ENCODE measurements around the gene GRK3.
"Not testable (repeated sequence)": the region's sequence is repeated elsewhere in the genome, so short reads cannot be mapped to it uniquely, and the experiment has no call there.

Gene GRK3

DNA sequence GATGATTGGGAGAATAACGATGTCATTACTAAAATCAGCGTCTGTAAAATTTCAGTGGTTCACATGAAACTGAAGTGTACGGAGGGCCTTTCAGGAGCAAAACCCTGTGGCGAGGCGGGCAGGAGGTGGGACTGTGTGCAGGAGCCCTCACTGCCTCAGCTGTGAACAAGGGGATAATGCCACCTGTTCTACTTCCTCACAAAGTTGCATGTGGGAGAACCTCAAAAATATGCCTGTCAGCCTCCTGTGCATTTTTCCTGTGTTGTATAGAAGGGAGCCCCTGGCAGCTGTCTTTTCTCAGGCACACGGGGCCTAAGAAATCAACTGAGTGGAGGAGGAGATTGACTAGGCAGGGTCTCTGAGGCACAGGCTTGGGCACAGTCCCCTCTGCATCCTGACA, 134.5 kb downstream of the GRK3 start:
- no peak for DNase-seq (ENCODE audit: low read depth)

DNA sequence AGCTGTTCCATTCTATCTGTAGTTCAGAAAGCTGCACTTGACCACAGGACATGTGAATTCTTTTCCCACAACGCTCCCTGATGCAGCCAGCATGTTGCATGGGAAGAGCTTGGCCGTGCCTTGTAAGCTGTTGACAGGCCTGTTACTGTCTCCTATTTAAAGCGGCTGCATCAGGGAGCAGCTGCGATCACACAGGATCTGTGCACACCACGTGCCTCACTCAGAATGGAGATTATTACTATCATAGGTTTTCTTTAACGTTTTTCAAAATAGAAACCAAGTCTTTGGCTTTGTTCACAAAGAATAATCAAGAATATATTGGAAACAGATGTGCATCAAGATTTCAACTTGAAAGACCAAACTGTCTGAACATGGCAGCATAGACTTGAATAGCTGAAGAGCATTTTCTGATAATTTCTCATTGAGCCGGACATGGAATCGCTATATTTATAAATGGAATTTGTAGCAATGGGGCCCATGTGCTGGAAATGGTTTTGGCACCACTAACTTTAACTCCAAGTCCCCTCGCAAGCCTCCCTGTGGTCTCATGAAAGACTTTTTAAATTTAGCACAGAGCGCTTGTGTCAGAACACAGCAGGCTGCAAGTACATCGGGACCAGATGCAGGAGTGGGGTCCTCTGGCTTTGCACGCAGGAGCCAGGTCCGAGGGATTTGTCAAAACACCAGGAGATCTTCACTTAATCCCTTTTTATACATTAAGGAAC, 136.7 kb downstream of the GRK3 start:
- DNase-seq (ENCODE audit: low read depth) = no peak

DNA sequence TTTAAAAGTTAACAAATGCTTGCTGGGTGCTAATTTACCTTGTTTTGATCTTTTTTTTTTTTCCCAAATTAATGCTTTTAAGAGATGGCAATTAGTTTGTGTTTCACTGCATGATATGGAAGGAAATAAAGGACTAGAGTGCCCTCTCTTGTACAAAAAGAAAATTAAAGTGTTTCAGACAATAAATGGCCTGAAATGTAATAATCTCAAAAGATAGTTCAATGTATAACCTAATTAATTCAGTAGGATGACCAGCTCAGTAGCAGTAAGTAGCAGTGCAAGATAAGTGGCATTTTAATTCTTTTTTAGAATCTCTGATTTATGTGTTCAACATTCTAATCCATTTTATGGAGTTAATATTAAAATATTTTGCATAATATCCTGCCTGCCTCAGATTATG, 137.6 kb downstream of the GRK3 start:
- no peak for DNase-seq (ENCODE audit: low read depth)

DNA sequence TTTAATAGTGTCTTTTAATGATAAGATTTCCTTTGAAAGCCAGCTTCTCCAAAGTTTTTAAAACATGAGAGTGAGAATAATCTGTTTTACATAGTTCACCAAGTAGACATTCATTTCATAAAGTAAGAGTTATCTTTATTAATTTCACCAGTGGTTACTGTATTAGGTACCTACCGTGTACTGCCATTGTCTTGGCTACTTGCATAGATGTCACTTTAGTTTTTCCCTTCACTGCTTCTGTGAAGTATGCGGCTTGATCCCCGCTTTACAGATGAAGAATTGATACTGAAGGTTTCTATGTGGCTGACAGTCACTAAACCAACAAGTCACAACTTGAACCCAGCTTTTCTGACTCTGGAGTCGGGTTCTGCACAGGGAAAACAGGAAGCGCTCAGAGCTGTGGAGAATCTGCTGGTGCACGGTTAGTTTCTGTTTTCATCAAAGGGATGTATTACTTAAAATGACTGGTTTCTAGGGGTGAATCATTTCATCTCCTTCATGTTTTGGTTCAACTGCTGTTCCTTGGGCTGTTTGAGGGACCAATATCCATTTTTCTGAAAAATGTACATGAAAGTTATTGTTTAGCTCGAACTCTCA, 138.2 kb downstream of the GRK3 start:
- no peak for DNase-seq (ENCODE audit: low read depth)

- no peak for DNase-seq (ENCODE audit: low read depth)
Measured at GRCh38 chr22:25704701-25705100, 140.2 kb downstream of the GRK3 start.

DNA sequence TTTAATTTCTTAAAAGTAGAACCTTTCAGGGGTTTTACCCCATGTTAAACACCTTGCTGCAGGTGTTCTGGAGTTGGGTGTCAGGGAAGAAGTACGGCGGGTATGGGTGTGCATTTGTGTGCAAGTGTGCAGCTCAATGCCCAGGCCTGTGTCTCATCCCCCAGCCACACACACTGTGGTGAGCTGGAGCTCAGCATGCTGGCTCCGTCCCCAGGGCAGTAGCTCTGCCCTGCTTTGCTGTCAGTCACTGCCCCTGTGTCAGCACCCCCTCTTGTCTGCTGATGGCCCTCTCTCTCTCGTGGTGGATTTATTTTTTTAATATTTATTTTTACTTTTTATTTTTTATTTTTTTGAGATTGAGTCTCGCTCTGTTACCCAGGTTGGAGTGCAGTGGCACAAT, 141.7 kb downstream of the GRK3 start:
- DNase-seq (ENCODE audit: low read depth) = no peak

DNA sequence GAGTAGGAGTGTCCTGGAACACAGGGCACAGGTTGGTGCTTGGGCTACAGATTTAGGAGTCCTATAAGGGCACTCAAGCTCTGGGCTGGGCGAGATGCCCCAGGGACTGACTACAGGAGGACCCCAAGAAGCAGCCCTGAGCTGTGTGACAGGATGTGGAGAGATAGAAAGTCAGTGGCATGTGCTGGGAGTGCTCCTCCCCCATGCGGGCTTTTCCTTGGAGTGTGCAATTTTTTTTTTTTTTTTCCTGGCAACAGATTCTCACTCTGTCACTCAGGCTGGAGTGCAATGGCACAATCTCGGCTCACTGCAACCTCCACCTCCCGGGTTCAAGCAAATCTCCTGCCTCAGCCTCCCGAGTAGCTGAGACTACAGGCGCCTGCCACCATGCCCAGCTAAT, 144.0 kb downstream of the GRK3 start:
- not testable (repeated sequence) for DNase-seq (ENCODE audit: low read depth)

DNA sequence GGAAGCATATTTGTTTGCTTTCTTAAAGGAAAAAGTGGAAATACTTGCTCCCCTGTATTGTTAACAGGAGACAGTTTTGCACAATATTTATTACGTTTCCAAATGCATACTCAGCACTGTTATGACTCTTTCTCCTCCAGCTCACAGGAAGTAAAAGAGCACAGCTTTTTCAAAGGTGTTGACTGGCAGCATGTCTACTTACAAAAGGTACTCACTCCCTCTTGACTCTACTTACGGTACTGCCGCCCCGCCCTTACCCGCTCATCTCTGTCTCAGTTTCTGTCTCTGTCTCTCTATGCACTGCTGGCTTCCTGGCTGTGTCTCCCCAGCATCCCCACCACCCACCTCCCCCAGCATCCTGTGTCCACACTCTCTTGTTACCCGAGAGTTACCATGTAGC, 145.3 kb downstream of the GRK3 start:
- no peak for DNase-seq (ENCODE audit: low read depth)

DNA sequence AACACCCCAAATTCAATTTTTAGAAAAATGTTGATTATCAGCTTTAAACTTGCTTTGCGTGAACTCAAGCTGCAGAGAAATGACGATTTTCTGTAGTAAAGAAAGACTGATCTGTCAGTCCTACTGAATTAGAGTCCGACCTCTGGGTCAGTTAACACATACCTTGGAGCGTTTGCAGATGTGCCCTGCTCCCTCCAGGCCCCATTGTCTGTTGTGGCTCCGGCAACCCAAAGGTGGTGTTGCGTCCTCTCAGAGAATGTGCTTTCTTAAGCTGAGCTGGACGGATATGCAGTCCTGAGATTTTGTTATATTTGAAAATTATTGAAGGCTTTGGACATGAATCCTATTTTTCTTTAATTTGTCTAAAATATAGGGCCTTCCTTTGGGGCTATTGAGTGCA, 146.0 kb downstream of the GRK3 start:
- DNase-seq (ENCODE audit: low read depth) = no peak

GRCh38 chr22:25711491-25711890, 147.0 kb downstream of the GRK3 start:
- DNase-seq (ENCODE audit: low read depth) = no peak

DNA sequence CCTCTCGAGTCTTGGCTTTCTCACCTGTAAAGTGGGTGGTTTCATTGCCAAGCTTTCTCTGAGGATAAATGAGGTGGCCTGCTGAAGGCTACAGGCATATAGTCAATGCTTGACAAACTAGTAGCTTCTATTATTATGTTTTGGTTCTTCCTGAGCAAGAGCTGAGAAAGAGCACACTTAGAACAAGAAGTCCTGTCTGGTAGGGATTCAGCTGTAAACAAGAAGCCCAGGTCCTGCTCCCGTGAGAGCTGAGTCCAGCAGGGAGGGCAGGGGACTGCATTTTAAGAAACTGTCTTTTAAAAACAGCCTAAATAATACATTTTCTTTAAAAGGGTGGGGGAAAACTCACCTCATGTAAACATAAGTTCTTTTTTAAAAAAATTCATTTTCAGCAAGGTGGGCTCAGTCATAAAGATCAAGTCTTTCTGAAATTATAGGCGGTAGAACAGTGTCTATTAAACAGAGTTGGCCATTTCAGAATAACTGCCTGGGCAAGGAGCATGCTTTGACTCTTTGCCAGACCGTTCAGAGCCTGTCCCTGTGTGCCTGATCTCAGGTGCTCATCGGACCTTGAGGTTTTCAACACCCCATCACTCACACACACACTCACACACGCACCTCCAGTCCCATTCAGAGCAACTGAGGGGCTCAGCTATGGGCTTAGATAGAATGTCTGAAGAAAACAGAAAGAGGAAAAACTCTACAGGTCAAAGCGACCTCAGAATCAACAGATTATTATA, 148.4 kb downstream of the GRK3 start:
- DNase-seq (ENCODE audit: low read depth) = no peak

DNA sequence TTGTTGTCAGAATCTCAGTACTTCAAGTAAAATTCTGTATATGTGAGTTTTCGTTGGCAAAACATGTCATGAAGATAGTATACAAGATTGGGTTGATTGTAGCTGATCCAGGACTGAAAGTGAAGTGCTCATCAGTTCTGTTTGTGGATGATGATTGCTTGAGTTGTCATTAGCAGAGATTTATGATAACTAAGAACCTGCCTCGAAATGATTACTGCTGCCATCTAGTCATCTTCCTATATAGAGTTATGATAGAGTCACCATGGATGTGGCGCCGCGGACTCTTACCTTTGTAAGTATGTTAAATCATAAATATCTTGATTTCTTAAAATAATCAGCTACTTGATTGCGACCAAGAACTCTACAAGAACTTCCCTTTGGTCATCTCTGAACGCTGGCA, 149.6 kb downstream of the GRK3 start:
- no peak for DNase-seq (ENCODE audit: low read depth)

DNA sequence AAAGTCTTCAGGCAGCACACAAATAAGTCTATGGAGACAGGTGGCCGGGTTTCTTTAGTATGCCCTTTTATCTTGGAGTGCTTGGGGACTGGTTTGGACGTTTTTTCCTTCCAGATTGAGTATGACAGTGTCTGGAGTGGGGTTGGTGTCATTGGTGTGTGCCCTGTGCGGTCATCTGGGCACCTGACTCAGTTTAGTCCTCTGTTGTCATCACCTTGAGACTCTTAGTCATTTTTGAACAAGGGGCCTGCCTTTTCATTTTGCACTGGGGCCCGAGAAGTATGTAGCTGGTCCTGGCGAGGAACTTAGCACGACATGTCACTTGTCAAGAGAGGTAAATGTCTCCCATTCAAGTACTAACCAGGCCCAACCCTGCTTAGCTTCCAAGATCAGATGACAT, 150.3 kb downstream of the GRK3 start:
- no peak for DNase-seq (ENCODE audit: low read depth)

- DNase-seq (ENCODE audit: low read depth) = no peak
Measured at GRCh38 chr22:25716637-25717036, 152.2 kb downstream of the GRK3 start.

- no peak for DNase-seq (ENCODE audit: low read depth)
Measured at GRCh38 chr22:25718135-25718840, 153.8 kb downstream of the GRK3 start.

- no peak for DNase-seq (ENCODE audit: low read depth)
Measured at GRCh38 chr22:25722223-25722622, 157.7 kb downstream of the GRK3 start.

GRCh38 chr22:25722626-25723025, 158.2 kb downstream of the GRK3 start:
- no peak for DNase-seq (ENCODE audit: low read depth)

GRCh38 chr22:25726241-25726640, 161.8 kb downstream of the GRK3 start:
- no peak for DNase-seq (ENCODE audit: low read depth)

- DNase-seq (ENCODE audit: low read depth) = no peak
Measured at GRCh38 chr22:25728071-25728470, 163.6 kb downstream of the GRK3 start.

DNA sequence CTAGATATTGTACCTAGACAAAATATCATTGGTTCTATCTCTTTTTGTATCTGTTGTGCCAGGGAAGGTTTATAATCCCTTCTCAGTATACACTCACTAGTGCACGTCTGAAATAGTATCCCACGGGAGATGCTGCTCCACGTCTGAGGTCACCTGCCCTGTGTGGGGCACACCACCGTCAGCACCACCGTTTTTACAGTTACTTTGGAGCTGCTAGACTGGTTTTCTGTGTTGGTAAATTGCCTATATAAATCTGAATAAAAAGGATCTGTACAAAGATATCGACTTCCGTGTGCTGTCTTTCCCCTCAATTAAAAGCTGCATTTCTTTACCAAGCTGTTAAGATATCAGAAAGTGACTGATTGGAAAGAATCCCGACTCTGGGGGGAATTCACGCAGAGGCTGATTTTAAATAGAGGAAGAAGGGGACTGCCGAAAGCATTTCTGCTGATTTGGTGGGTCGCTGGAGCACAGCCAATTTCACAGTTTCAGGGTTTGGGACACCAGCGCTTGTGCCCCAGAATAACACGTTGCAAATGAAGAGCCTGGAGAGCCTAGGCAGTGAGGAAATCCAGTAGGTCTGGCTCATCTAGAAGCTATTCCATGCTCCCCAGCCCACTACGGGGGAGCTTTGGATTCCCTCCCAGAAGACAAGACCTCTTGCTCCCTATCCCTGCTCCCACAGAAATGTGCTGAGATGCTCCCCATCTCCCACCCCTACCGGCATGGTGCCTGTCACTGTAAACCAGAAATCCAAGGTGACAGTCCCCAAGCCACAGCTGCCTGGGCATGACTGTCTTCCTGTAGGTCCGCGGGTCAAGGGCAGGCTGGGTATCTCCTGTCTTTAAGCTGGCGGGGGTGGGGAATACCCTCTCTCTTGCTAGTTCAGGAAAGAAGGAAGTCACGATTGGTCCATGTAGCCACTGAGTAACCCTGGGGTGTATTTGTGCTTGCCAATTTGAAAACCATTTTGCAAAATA, 164.8 kb downstream of the GRK3 start:
- DNase-seq (ENCODE audit: low read depth) = no peak

- DNase-seq (ENCODE audit: low read depth) = no peak
Measured at GRCh38 chr22:25735650-25736049, 171.2 kb downstream of the GRK3 start.

Data from stimulated activated CD8-positive, alpha-beta memory T cell treated with anti-CD3 and anti-CD28 coated beads, Interleukin-12 subunit alpha, Interleukin-12 subunit beta, amount 100 ng/mL, for 4 hours (primary cell).